ES-I3 (cell line): ENCODE results near the gene KLK1.

ENCODE experiments used
- H3K36me3 ChIP-seq: 2 replicates; pipeline ENCODE4 v1.6.1; 2013; ENCODE audit warnings: mild to moderate bottlenecking, low read length, control low read depth, moderate library complexity; ENCODE audit not compliant: insufficient read depth
- H3K4me1 ChIP-seq: 2 replicates; pipeline ENCODE4 v1.6.1; 2013; ENCODE audit warnings: mild to moderate bottlenecking, control low read depth, low read length; ENCODE audit not compliant: insufficient read depth
- H3K9ac ChIP-seq: 2 replicates; pipeline ENCODE4 v1.6.1; 2013; ENCODE audit warnings: low read depth, mild to moderate bottlenecking, low read length, moderate library complexity
- H3K9me3 ChIP-seq: 2 replicates; pipeline ENCODE4 v1.6.1; 2013; ENCODE audit warnings: mild to moderate bottlenecking, low read length, moderate library complexity; ENCODE audit not compliant: control insufficient read depth, insufficient read depth

The KLK1 gene

GRCh38 chr19:50796634-50797428 is 26.8 kb downstream of the KLK1 start:
- Histone ChIP-seq H3K36me3 (peaks cover 22% of the 10 kb centered on the region), H3K4me1 (peaks cover 9% of the 10 kb centered on the region), H3K9me3 (no peaks in the 10 kb centered on the region), H3K9ac (no peak overlapping the region)

GRCh38 chr19:50796128-50796633 is 27.4 kb downstream of the KLK1 start:
- H3K9ac ChIP-seq, result no peak overlapping the region
- peaks cover 18% of the 10 kb centered on the region for H3K36me3 ChIP-seq

GRCh38 chr19:50795664-50796073 is 27.9 kb downstream of the KLK1 start:
- peaks cover 9% of the 10 kb centered on the region for H3K4me1 ChIP-seq
- H3K9me3 ChIP-seq, result no peaks in the 10 kb centered on the region
- peaks cover 13% of the 10 kb centered on the region for H3K36me3 ChIP-seq
- no peak overlapping the region for H3K9ac ChIP-seq

More at GRCh38 chr19:50796128-50796633, 27.4 kb downstream of the KLK1 start:
- peaks cover 9% of the 10 kb centered on the region for H3K4me1 ChIP-seq
- no peaks in the 10 kb centered on the region for H3K9me3 ChIP-seq

- Histone ChIP-seq H3K36me3 (peaks cover 9% of the 10 kb centered on the region), H3K4me1 (peaks cover 9% of the 10 kb centered on the region), H3K9me3 (no peaks in the 10 kb centered on the region), H3K9ac (no peak overlapping the region)
These were observed 28.5 kb downstream of the KLK1 start for GRCh38 chr19:50794876-50795663.

- Histone ChIP-seq H3K36me3 (0 out of 2 replicates have a peak, but pooled peaks cover 6% of the 10 kb centered on the region), H3K9me3 (no peaks in the 10 kb centered on the region), H3K4me1 (peaks cover 9% of the 10 kb centered on the region), H3K9ac (no peak overlapping the region)
These were observed 29.3 kb downstream of the KLK1 start for GRCh38 chr19:50794074-50794875.

GRCh38 chr19:50793558-50794065 is 30.0 kb downstream of the KLK1 start:
- no peak overlapping the region for H3K9ac ChIP-seq
- no peaks in the 10 kb centered on the region for H3K9me3 ChIP-seq
- H3K4me1 ChIP-seq, result peaks cover 9% of the 10 kb centered on the region

GRCh38 chr19:50792272-50793250 is 31.0 kb downstream of the KLK1 start:
- H3K9ac ChIP-seq, result no peak overlapping the region
- no peaks in the 10 kb centered on the region for H3K9me3 ChIP-seq
- H3K4me1 ChIP-seq, result peaks cover 9% of the 10 kb centered on the region
- H3K36me3 ChIP-seq, result 0 out of 2 replicates have a peak, but pooled peaks cover 1% of the 10 kb centered on the region

More at GRCh38 chr19:50793558-50794065, 30.0 kb downstream of the KLK1 start:
- H3K36me3 ChIP-seq, result 0 out of 2 replicates have a peak, but pooled peaks cover 6% of the 10 kb centered on the region

GRCh38 chr19:50791594-50792271 is 31.9 kb downstream of the KLK1 start:
- H3K4me1 ChIP-seq, result peaks cover 9% of the 10 kb centered on the region
- H3K36me3 ChIP-seq, result no peaks in the 10 kb centered on the region
- H3K9ac ChIP-seq, result no peak overlapping the region
- no peaks in the 10 kb centered on the region for H3K9me3 ChIP-seq

- Histone ChIP-seq H3K4me1 (peaks cover 9% of the 10 kb centered on the region), H3K9me3 (no peaks in the 10 kb centered on the region), H3K36me3 (no peaks in the 10 kb centered on the region), H3K9ac (no peak overlapping the region)
These were observed 32.6 kb downstream of the KLK1 start for GRCh38 chr19:50790922-50791467.

GRCh38 chr19:50790396-50790795 is 33.2 kb downstream of the KLK1 start, which contains the start of gene ACP4:
Gene ACP4 (plus strand): TSS chr19:50790415. CDS start chr19:50790415, 0 bp downstream.
- H3K9me3 ChIP-seq, result no peaks in the 10 kb centered on the region
- peaks cover 9% of the 10 kb centered on the region for H3K4me1 ChIP-seq
- H3K36me3 ChIP-seq, result no peaks in the 10 kb centered on the region
- H3K9ac ChIP-seq, result no peak within 1 kb of the TSS

- H3K4me1 ChIP-seq, result no peaks in the 10 kb centered on the region
- H3K9me3 ChIP-seq, result no peaks in the 10 kb centered on the region
- H3K9ac ChIP-seq, result no peak overlapping the region
- no peaks in the 10 kb centered on the region for H3K36me3 ChIP-seq
These were observed 38.3 kb downstream of the KLK1 start for GRCh38 chr19:50785329-50785728.

GRCh38 chr19:50784710-50785109 is 38.9 kb downstream of the KLK1 start:
- Histone ChIP-seq H3K9ac (no peak overlapping the region), H3K36me3 (no peaks in the 10 kb centered on the region), H3K9me3 (no peaks in the 10 kb centered on the region), H3K4me1 (peaks cover 2% of the 10 kb centered on the region; the same call in 1 of the 2 replicates)
